Eye (tissue), 1 donor: ENCODE data around the gene MTHFD2L.
A peak's percentile ranks its signal among the peaks of the same experiment; 100 is the strongest.
"Not testable (repeated sequence)": the region's sequence is repeated elsewhere in the genome, so short reads cannot be mapped to it uniquely, and the experiment has no call there.

Experiments used
- DNase-seq: peaks from one replicate; pipeline ENCODE4 v3.0.0-alpha.2; 2015

MTHFD2L gene

DNA sequence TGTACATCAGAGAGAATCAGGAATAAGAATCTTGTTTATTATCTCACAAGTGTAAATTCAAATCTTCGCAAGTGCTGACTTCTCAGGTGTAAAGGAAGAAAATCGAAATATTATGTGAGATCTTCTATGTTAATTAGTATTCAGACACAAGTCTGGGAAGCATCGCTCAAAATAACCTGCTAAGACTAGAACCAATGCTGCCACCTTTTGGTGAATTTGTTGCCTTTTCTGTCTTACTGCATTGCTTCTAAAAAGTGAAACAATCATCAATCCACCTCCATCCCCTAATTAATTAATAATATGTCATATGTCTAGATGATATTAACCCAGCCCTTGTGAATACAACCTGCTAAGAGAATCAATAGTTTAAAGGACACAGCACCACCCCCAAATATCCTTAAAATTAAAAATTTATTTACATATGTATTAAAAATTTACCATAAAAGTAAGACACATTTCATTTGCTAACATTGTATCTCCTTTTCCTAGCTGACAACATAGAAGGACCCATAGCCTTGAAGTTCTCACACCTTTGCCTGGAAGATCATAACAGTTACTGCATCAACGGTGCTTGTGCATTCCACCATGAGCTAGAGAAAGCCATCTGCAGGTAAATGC is 153.9 kb downstream of the MTHFD2L start:
- peak; percentile 68 for DNase-seq

DNA sequence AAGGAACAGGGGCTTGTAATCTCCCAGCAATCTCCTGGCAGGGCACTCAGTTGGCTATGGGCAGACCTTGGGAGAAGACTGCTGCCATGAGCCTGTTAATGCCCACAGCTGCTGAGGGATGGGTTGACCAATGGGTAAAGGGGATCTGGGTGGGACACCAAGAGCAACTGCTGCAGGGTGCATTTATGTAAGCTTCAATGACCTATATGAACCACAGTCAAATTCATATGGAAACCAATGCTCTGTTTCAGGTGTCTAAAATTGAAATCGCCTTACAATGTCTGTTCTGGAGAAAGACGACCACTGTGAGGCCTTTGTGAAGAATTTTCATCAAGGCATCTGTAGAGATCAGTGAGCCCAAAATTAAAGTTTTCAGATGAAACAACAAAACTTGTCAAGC is 156.4 kb downstream of the MTHFD2L start:
- no peak for DNase-seq

DNA sequence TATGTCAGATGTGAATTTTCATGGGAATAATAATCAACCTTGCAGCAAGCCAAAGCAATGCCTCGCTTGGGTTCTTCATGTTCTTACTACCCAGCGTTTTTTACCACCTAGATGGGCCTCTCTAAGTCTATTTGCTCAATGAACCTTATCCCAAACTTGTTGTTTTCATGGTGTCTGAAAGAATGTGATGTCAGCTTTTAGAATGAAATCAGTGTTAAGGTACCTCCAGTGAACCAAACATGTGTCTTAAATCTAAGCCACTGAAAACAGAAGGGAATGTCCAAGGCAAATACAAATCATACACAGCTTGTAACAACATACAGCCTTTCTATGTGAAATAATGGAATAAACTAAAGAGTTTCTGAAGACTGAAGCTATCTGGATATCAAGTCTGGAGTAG is 157.0 kb downstream of the MTHFD2L start:
- DNase-seq, result no peak

DNA sequence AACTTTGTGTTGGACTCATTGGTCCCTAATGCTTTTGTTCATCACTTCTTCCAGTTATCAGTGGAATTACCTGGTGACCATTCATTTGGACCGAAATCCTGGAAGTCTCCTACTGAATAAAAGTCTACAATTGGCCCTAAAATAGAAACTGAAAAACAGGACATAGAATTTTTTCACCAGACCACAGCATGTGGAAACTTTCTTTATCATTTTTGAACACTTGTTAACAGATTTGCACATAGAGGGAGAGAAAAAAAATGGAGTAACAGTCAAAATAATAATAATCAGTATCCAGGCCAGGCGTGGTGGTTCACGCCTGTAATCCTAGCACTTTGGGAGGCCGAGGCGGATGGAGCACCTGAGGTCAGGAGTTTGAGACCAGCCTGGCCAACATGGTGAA is 157.5 kb downstream of the MTHFD2L start:
- DNase-seq, result no peak

DNA sequence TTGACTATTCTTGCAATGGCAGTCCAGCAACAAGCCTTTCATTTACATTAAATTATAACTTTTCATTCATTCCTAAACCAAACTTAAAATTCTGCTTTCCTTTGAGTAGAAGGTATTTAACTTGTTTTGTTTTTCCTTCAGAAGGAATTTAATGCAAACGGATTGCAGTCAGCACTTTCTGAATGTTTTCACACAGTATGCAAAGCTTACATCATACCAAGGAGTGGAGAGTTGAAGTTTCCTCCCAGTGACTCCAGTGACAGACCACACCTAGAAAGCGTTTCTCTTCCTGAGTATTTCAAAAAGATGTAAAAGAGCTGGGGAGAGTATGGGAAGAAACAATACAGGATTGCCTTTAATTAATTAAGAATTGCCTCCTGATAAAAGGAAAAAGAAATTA is 158.5 kb downstream of the MTHFD2L start:
- no peak for DNase-seq

DNA sequence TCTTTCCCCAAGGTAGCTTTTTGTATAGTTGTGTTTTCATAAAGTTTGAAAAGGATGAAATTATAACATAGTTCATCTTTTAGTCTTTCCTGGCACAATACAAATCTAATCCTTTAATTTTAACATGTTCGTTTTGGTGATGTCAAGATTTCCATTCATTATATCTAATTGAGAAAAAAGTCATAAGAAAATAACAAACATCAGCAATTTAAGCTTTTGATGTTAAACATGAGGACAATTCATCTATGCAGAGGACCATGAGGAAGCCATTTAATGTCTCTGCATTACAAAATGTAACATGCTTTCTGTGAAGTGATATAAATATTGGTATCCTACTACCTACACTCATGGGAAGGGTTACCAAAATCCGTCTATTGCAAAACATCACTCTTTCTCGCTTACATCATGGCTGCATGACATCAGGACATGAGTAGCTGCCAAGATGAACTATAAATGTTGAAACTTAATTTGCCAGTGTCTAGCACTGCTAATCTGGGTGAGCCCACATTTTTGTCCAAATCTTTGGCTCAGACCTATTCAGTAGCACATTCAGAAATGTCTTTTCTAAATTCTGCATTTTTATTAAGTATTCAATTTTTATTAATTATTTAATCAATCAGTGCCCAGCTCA is 159.8 kb downstream of the MTHFD2L start:
- DNase-seq, result no peak

DNA sequence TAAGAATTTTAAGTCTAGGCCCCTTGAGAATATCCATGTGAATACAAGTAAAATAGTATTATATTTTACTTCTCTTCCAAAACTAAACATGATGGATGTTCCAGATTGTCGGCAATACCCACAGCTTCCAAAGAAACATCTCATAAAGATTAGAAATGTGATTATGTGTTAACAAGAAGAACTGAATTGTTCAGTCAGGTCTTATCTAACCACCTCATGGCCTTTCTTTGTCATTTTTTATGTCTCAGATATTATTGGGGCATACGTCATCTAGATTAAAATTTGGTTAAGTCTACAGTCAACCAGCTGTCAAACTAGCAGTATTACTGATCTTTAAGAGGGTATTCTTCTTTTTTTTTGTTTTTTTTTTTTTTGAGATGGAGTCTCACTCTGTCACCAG is 160.4 kb downstream of the MTHFD2L start:
- no peak for DNase-seq

DNA sequence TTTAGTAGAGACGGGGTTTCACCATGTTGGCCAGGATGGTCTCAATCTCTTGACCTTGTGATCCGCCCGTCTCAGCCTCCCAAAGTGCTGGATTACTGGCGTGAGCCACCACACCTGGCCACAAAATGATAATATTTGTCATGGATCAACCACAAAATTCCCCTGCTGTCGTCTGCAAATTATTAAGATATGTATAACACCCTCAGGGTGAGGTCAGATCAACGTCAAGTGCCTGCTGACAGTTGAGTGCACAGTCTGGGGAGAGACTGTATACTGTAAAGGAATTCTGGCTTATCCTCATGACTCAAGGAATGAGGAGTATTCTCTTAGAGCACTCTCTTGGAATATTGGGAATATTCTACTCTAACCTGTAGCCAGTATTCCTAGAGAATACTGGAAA is 161.6 kb downstream of the MTHFD2L start:
- no peak for DNase-seq

DNA sequence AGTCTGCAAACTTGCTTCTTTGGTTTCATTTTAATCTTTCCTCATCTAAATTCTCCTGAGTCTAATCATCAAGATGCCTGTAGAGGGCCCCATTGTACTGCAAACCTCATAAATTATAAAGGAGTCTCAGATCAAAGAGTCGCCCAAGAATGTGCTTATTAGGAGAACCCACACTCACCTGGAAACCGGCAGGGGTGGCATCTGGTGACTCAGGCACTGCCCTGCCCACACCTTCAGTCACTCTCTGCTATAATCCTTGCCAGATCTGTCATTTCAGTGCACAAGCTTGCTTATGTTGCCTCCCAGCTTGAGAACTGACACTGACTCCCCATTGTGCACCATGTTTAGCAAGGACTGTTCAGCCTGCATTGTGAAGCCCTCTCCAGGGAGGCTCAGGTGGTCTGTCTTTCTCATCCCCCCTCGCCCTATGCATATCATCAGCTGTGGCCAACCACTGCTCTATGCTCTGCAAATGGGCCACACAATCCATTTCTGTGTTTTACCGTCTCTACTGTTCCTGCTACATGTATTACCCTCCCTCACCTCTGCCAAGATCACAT is 162.7 kb downstream of the MTHFD2L start:
- DNase-seq, result peak; percentile 63

DNA sequence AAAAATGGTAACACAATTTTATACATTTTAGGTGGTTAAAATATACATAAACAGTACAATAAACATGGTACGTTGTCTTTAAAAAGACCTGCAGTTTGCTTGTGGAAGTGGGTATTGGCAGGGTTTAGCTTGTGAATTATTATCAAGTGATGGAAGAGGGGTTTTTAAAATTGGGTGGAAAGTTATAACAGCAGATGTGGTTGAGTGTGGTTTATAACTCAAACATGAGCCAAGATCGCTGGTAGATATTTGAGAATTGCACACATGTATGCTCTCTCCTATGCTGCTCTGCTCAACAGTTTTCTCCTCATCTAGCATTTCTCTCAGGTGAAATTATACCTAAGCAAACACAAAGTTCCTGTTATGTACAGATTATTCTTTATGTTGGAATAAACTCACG is 164.4 kb downstream of the MTHFD2L start:
- DNase-seq, result no peak

DNA sequence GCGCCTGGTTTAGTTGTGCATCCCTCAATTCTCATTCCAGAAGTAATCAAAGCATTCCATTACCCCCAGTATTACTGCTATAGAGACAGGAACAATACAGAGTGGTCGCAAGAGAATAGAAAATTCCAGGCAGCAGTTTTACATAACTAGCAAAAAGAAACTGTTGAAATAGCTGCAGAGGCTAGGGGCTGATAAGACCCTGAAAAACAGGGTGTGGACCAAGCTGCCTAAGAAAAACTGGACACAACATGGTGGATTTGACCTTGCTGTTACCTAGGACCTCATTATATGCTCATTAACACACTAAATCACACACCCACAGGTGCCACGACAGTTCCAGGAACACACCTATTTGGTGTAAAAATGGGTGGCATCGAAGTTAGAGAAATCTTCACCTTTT is 165.7 kb downstream of the MTHFD2L start:
- no peak for DNase-seq

DNA sequence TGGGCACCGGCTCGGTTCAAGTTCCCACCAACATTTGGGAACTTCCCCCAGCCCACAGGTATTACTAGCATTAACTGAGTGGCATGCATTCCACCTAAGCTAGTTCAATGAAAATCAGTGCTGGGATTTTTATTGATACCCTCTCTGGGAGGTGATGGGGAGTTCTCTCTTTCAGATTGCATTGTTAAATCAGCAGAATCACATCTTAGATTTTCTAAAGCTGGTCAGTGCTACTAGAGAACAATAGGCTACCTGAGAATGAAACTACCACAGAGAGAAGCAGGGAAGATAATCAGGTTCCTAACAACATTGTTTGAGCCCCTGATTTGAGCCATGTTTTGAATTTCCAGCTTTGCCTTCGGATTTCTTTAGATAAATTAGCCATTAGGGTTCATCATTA is 166.3 kb downstream of the MTHFD2L start:
- DNase-seq, result no peak

DNA sequence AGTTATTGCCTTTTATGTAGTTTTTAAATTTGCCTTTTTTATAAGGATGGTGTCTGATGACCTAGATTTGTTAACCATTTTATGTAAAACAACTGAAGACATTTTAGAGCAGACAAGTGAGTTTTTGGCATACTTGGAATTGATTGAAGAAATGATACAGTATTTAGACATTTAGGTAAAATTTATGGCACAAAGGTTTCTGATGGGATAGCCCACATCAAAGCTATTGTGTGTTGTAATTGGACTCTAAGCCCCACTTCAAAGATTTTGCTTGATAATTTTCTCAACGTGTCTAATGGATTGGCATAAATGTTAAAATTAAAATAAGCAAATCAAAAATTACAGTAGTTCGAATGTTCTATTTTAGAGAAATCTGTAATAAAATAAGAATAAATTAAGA is 168.0 kb downstream of the MTHFD2L start:
- no peak for DNase-seq

DNA sequence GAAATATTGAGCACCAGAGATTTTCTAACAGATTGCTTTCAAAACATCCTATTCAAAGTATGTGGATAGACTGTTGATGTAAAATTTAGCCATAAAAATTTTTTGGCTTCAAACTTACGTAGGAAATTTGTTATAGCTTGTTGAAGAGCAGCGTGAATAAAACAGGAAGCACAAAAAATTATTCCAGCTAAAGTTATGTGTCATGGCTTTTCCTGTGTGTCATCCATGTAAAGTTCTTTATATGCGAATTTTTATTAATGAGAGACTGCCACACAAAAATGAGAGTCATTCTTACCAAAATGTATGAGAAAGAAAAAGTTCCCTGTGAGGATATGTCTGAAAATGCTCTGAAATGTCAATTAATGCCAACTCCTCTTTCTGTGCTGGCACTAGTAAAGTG is 169.8 kb downstream of the MTHFD2L start:
- no peak for DNase-seq

DNA sequence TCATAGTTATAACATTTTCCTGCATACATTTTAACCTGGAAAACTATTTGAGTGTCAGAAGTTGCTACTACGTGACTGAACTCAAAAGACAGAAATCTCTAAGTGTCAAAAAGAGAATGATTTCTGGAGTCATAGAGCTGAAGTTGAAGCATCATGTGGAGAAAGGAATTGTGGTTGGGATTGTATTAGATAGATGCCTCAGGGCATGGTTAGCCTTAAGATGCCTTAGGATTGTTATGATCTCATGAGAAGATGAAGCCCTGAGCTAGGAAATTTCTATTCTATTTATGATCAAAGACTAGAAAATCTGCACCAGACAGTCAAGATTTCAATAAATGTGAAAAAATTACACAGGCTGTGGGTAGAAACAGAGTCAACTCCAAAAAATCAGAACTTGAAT is 170.6 kb downstream of the MTHFD2L start:
- DNase-seq, result no peak

DNA sequence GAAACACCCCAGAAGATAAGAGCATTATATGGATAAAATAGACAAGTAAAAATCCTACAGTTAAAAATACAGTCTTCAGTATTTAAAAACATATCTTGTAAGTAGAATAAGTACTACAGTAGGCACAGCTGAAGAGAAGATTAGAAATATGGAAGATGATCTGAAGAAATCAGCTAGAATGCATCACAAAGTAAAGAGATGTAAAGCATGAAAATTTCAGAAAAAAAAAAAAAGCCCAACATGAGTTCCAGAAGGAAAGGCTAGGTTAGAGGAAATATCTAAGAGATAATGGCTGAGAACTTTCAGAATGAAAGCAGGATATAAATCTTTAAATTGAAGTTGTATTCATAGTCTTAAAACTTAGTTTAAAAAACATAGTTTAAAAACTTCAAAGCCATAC is 171.4 kb downstream of the MTHFD2L start:
- no peak for DNase-seq

DNA sequence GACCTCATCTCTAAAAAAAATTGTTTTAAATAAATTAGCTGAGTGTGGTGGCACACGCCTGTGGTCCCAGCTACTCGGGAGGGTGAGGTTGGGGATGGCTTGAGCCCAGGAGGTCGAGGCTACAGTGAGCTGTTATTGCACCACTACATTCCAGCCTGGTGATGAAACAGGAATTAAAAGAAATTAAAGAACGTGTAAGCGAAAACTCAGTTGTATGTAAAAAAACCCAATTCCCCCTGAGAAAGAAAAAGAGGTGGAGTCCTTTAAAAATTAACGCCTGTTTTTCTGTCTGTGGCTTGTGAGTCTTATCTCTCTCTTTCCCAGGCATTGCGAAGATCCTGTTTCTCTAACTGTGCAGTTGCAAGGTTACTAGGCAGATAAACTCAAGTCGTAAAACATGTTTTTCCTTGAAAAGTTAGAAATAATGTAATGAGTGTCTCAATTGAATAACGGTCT is 172.4 kb downstream of the MTHFD2L start:
- DNase-seq, result no peak

DNA sequence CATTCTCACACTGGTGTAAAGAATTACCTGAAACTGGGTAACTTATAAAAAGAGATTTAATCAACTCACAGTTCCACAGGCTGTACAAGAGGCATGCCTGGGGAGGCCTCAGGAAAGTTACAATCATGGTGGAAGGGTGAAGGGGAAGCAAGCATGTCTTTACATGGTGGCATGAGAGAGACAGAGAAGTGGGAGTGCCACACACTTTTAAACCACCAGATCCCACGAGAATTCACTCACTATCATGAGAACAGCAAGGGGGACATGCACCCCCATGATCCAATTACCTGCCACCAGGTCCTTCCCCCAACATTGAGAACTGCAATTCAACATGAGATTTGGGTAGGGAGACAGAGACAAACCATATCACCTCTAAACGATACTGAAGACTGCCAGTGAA is 173.3 kb downstream of the MTHFD2L start:
- no peak for DNase-seq

DNA sequence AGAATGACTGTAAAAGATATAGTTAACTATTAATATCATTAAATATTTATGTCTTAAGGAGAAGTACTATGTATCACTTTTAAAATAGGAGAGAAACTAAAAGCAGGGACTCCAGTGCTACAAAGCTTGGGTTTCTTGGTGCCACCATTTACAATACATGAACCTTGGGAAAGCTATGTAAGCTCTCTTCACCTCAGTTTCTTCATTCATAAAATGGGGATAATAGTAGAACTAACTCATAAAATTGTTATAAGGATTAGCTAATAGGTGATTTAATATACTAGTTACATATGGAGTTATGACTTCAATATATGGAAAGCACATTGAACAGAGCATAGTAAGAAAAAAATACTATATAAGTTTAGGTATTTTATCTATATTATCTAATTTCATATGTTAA is 174.0 kb downstream of the MTHFD2L start:
- no peak for DNase-seq

DNA sequence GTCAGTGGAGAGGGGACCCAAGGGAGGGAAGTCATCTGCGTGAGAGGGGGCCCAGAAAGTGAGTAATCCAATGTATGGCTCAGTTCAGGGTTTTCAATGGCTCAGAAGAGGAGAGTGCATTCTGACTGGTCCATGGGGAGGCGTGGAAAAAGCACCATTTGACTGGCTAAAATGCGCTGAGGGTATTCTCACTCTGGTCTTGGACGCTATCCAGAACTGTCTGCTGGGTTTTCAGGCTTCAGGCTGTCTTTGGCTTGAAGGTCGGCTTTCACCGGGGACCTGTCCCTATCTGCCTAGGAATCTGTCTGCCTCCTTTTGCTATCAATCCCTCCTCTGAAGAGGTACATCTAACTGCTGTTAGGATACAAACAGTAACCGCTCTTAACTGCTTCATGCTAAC is 176.7 kb downstream of the MTHFD2L start:
- DNase-seq, result no peak

DNA sequence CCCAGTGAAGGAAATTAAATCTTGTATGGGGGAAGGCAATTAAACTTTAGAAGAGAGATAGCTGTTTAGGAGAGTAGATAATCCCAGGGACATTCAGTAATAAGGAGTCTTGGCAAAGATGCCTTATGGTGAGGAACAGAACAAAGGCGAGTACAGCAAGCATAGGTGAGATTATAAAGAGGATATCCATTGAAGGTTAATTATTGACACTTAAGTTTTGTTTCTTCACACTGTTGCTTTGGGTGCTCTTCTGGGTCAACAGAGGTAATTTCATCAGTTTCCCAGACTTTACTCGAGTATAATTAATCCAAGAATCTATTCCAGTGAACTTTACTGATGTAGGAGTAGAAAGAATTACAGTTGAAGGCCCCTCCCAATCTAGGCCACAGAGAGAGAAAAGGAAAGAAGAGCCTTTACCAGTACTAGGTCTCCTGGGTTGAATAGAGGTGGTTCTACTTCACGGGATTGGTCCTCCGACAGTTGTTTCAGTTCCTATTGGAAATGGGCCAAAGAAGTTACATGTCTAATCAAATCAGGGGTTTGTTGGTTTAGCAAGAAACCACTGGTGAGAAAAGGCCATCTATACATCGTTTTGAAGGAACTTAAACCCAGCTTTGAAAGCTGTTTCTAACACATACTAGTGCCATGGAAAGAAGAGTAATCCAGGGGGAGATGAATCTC is 177.6 kb downstream of the MTHFD2L start:
- no peak for DNase-seq

DNA sequence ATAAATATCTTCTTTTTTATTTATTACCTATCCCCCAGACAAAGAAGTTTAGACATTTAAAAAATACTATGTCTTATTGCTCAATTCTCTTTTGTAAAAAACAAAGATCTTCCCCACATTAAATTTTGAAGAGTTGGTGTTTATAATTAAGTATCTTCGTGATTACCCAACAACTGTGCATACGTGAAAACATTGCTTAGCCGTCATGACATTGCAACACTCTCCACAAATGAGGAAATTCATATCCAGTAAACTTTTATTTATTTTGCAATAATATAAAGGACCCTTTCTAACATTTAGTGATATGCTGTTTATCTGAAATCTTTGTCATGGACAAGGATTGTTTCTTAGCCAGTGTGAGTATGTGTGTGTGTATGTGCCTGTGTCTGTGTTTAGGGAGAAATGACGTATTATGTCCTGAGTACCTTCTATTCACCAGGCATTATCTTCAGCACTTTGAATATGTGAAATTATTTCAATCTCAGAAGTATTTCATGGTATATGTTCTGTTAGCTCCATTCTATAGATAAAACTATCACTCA is 180.9 kb downstream of the MTHFD2L start:
- no peak for DNase-seq

DNA sequence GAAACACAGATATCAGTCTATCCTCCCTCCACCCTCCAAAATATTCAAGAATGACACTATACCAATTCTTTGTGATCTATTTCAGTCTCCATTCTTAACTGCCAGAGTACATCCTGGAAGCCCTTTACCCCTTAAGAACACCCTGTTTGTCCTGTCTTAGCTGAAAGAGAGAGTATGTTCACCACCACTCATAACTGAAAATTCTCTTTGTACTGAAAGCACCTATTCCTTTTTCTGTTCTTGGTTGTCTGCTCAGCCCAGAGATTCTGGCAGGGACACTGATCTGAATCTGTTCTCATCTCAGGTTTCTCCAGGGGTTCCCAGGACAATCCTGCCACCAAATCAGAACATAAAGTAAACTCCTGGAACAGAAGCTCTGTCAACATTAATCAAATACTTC is 181.6 kb downstream of the MTHFD2L start:
- no peak for DNase-seq

DNA sequence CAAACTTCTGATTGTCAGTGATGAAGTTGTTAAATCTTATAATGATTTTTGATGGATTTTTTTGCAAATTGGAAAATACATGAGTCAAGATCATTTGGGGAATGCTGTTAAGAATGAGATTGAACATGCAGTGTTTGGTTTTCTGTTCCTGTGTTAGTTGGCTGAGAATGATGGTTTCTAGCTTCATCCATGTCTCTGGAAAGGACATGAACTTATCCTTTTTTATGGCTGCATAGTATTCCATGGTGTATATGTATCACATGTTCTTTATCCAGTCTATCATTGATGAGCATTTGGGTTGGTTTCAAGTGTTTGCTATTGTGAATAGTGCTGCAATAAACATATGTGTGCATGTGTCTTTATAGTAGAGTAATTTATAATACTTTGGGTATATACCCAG is 182.5 kb downstream of the MTHFD2L start:
- DNase-seq, result not testable (repeated sequence)
